ENCODE measurements around the gene SIK3. TPM values are rescaled to one million over a fixed set of nuclear protein-coding genes. Genes with fewer than 3 reads are reported as not detected.

The SIK3 gene
- total and polyA plus RNA-seq, 2 experiments from 2014 or later, result 6.1 to 33.9 TPM

DNA sequence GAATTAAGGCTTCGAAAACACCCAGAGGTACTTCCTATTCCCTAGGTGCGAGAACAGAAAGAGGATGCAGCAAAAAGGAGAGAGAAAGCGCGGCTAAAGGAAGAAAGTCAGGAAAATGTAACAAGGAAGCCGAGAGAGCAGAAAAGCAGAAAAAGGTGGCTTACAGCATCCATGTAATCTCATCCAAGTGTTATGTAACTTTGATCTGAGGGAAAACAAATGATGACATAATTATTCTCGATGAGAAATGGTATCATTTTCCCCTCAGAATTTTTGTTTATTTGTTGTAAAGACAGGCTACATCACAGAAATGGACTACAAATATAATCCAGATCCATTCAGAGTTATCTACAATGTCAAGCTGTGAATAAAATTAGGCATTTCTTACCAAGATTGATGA is 191.7 kb downstream of the SIK3 start:
- no peaks in the 10 kb centered on the region for H3K4me1 ChIP-seq (ENCODE audit: insufficient read depth)
- no peak overlapping the region for H3K4me3 ChIP-seq
- H3K4me2 ChIP-seq, result no peak overlapping the region
- DNase-seq (ENCODE audit: low spot score) (no peak), ATAC-seq (no peak)
- 0 out of 2 replicates have a peak, but pooled peaks cover 3% of the 10 kb centered on the region for H3K79me2 ChIP-seq (replicated peaks; ENCODE audit: insufficient read depth)
- no peaks in the 10 kb centered on the region for H3K36me3 ChIP-seq (ENCODE audit: insufficient read depth)
- no peaks in the 10 kb centered on the region for H3K27me3 ChIP-seq (ENCODE audit: insufficient read depth)
- no peaks in the 10 kb centered on the region for H3K9me3 Mint-ChIP-seq
- no peak overlapping the region for H2AFZ ChIP-seq
- H3K4me3 Mint-ChIP-seq, result no peak overlapping the region
- H3F3A ChIP-seq (replicated peaks; ENCODE audit: low read depth), result no peaks in the 10 kb centered on the region
- TF ChIP-seq JUNB (IDR thresholded peaks at IDR 0.05; ENCODE audit: unreplicated experiment) (no peak), POLR2AphosphoS5 (IDR thresholded peaks at IDR 0.05; ENCODE audit: low read depth) (no peak), EZH2 (IDR thresholded peaks at IDR 0.05; ENCODE audit: low read depth, unreplicated experiment) (no peak), NANOG (IDR thresholded peaks at IDR 0.05; ENCODE audit: borderline replicate concordance) (no peak)
- TF ChIP-seq, protein P1, sequence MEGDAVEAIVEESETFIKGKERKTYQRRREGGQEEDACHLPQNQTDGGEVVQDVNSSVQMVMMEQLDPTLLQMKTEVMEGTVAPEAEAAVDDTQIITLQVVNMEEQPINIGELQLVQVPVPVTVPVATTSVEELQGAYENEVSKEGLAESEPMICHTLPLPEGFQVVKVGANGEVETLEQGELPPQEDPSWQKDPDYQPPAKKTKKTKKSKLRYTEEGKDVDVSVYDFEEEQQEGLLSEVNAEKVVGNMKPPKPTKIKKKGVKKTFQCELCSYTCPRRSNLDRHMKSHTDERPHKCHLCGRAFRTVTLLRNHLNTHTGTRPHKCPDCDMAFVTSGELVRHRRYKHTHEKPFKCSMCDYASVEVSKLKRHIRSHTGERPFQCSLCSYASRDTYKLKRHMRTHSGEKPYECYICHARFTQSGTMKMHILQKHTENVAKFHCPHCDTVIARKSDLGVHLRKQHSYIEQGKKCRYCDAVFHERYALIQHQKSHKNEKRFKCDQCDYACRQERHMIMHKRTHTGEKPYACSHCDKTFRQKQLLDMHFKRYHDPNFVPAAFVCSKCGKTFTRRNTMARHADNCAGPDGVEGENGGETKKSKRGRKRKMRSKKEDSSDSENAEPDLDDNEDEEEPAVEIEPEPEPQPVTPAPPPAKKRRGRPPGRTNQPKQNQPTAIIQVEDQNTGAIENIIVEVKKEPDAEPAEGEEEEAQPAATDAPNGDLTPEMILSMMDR (conservative IDR thresholded peaks at IDR 0.05; ENCODE audit: low read depth in 2 of 2), result no peak
- TF ChIP-seq, protein P2, sequence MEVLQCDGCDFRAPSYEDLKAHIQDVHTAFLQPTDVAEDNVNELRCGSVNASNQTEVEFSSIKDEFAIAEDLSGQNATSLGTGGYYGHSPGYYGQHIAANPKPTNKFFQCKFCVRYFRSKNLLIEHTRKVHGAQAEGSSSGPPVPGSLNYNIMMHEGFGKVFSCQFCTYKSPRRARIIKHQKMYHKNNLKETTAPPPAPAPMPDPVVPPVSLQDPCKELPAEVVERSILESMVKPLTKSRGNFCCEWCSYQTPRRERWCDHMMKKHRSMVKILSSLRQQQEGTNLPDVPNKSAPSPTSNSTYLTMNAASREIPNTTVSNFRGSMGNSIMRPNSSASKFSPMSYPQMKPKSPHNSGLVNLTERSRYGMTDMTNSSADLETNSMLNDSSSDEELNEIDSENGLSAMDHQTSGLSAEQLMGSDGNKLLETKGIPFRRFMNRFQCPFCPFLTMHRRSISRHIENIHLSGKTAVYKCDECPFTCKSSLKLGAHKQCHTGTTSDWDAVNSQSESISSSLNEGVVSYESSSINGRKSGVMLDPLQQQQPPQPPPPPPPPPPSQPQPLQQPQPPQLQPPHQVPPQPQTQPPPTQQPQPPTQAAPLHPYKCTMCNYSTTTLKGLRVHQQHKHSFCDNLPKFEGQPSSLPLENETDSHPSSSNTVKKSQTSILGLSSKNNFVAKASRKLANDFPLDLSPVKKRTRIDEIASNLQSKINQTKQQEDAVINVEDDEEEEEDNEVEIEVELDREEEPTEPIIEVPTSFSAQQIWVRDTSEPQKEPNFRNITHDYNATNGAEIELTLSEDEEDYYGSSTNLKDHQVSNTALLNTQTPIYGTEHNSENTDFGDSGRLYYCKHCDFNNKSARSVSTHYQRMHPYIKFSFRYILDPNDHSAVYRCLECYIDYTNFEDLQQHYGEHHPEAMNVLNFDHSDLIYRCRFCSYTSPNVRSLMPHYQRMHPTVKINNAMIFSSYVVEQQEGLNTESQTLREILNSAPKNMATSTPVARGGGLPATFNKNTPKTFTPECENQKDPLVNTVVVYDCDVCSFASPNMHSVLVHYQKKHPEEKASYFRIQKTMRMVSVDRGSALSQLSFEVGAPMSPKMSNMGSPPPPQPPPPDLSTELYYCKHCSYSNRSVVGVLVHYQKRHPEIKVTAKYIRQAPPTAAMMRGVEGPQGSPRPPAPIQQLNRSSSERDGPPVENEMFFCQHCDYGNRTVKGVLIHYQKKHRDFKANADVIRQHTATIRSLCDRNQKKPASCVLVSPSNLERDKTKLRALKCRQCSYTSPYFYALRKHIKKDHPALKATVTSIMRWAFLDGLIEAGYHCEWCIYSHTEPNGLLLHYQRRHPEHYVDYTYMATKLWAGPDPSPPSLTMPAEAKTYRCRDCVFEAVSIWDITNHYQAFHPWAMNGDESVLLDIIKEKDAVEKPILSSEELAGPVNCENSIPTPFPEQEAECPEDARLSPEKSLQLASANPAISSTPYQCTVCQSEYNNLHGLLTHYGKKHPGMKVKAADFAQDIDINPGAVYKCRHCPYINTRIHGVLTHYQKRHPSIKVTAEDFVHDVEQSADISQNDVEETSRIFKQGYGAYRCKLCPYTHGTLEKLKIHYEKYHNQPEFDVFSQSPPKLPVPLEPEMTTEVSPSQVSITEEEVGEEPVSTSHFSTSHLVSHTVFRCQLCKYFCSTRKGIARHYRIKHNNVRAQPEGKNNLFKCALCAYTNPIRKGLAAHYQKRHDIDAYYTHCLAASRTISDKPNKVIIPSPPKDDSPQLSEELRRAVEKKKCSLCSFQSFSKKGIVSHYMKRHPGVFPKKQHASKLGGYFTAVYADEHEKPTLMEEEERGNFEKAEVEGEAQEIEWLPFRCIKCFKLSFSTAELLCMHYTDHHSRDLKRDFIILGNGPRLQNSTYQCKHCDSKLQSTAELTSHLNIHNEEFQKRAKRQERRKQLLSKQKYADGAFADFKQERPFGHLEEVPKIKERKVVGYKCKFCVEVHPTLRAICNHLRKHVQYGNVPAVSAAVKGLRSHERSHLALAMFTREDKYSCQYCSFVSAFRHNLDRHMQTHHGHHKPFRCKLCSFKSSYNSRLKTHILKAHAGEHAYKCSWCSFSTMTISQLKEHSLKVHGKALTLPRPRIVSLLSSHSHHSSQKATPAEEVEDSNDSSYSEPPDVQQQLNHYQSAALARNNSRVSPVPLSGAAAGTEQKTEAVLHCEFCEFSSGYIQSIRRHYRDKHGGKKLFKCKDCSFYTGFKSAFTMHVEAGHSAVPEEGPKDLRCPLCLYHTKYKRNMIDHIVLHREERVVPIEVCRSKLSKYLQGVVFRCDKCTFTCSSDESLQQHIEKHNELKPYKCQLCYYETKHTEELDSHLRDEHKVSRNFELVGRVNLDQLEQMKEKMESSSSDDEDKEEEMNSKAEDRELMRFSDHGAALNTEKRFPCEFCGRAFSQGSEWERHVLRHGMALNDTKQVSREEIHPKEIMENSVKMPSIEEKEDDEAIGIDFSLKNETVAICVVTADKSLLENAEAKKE (CRISPR knock-in tag; IDR thresholded peaks at IDR 0.05), result no peak
- TF ChIP-seq, protein P3, sequence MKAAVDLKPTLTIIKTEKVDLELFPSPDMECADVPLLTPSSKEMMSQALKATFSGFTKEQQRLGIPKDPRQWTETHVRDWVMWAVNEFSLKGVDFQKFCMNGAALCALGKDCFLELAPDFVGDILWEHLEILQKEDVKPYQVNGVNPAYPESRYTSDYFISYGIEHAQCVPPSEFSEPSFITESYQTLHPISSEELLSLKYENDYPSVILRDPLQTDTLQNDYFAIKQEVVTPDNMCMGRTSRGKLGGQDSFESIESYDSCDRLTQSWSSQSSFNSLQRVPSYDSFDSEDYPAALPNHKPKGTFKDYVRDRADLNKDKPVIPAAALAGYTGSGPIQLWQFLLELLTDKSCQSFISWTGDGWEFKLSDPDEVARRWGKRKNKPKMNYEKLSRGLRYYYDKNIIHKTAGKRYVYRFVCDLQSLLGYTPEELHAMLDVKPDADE (IDR thresholded peaks at IDR 0.05), result no peak
- no peaks in the 10 kb centered on the region; the same call in 1 of the 2 replicates for H4K20me1 ChIP-seq (replicated peaks; ENCODE audit: insufficient read depth)
- no peaks in the 10 kb centered on the region for H3K36me3 Mint-ChIP-seq (ENCODE audit: low read depth)
- no peak overlapping the region for H3K27ac Mint-ChIP-seq
- no peaks in the 10 kb centered on the region for H3K4me1 Mint-ChIP-seq
- H3K9me2 ChIP-seq (ENCODE audit: insufficient read depth), result no peaks in the 10 kb centered on the region
- H3K27me3 Mint-ChIP-seq (ENCODE audit: insufficient read depth, low read depth, poor library complexity), result no peaks in the 10 kb centered on the region
- H3K27ac ChIP-seq (ENCODE audit: low read depth), result no peak overlapping the region

Measured in GM23338 (cell line).